SH-SY5Y (cell line): Measurements from ENCODE around the gene ESR2.

ENCODE experiments used
- GATA2 ChIP-seq: IDR thresholded peaks from 2 replicates; pipeline ENCODE4 v1.6.1; 2011; ENCODE audit warnings: mild to moderate bottlenecking, low read depth, low read length
- GATA3 ChIP-seq: IDR thresholded peaks from 2 replicates; pipeline ENCODE4 v1.6.1; 2011; ENCODE audit warnings: low read depth, mild to moderate bottlenecking, low read length, moderate library complexity

DNA sequence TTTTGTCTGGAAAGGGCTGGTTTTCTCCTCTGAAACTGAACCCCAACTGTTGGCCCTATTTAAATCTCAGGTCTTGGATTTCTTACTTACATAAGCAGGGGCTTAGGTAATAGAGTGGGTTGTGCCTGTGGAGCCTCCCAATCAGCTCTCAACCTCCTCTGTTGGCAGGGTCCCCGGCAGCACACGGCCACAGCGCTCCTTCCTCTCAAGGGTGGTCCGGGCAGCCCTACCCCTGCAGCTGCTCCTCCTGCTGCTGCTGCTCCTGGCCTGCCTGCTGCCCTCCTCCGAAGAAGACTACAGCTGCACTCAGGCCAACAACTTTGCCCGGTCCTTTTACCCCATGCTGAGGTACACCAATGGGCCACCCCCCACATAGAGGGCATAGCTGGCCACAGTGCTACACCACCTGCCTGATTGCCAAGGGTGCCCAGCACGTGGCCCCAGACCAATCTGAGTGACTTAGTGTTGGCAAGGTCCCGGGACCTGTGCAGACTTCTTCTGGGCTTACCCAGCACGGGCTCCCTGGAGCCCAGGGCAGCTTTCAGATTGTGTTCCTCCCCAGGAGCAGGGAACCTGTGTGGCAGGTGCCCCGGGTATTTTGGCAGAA lies 68.9 kb downstream of the ESR2 start:
- TF ChIP-seq GATA2 = no peak
- TF ChIP-seq GATA3 = no peak
